HG02642 (cell line): Measurements from ENCODE around the gene KIR3DL3.
"Not testable (repeated sequence)": the region's sequence is repeated elsewhere in the genome, so short reads cannot be mapped to it uniquely, and the experiment has no call there.

ENCODE experiments used
- ATAC-seq: cut with Tn5 transposase; IDR thresholded peaks from one replicate; pipeline ENCODE4 v1.9.1; 2021; ENCODE audit warnings: mild to moderate bottlenecking; ENCODE audit not compliant: unreplicated experiment, poor library complexity

The KIR3DL3 gene

GRCh38 chr19:54775095-54775815 is 51.0 kb downstream of the KIR3DL3 start:
- not testable (repeated sequence) for ATAC-seq

- ATAC-seq, result not testable (repeated sequence)
Observed at GRCh38 chr19:54775830-54776229, 51.6 kb downstream of the KIR3DL3 start.

GRCh38 chr19:54777851-54778250 is 53.6 kb downstream of the KIR3DL3 start:
- ATAC-seq, result not testable (repeated sequence)

GRCh38 chr19:54778896-54779295 is 54.7 kb downstream of the KIR3DL3 start:
- ATAC-seq, result not testable (repeated sequence)

GRCh38 chr19:54782916-54783315 is 58.7 kb downstream of the KIR3DL3 start:
- not testable (repeated sequence) for ATAC-seq
